Osteocyte (in vitro differentiated cells): ENCODE results near the gene MPRIP. TPM values are rescaled to one million over a fixed set of nuclear protein-coding genes. Genes with fewer than 3 reads are reported as not detected.
"Not testable (repeated sequence)": the region's sequence is repeated elsewhere in the genome, so short reads cannot be mapped to it uniquely, and the experiment has no call there.

Source experiments
- DNase-seq: peaks from one replicate; pipeline ENCODE4 v3.0.0; 2021; ENCODE audit warnings: mixed read lengths; ENCODE audit not compliant: unreplicated experiment; ENCODE audit errors: extremely low spot score
- H3K27ac Mint-ChIP-seq: one replicate; pipeline ENCODE4 v1.8.0; 2021; ENCODE audit warnings: mild to moderate bottlenecking, mixed read lengths; ENCODE audit not compliant: unreplicated experiment
- H3K27me3 Mint-ChIP-seq: one replicate; pipeline ENCODE4 v1.8.0; 2021; ENCODE audit warnings: mixed read lengths; ENCODE audit not compliant: unreplicated experiment
- H3K36me3 Mint-ChIP-seq: one replicate; pipeline ENCODE4 v1.8.0; 2021; ENCODE audit warnings: mixed read lengths; ENCODE audit not compliant: unreplicated experiment
- H3K4me1 Mint-ChIP-seq: one replicate; pipeline ENCODE4 v1.8.0; 2021; ENCODE audit warnings: mixed read lengths; ENCODE audit not compliant: unreplicated experiment
- H3K4me3 Mint-ChIP-seq: one replicate; pipeline ENCODE4 v1.8.0; 2021; ENCODE audit warnings: mild to moderate bottlenecking, moderate library complexity, mixed read lengths; ENCODE audit not compliant: unreplicated experiment
- H3K9me3 Mint-ChIP-seq: one replicate; pipeline ENCODE4 v1.8.0; 2021; ENCODE audit warnings: mixed read lengths; ENCODE audit not compliant: unreplicated experiment
- CTCF ChIP-seq: fragments of 200-600 bp; sonication (generic); IDR thresholded peaks from 2 replicates; pipeline ENCODE4 v1.5.0; 2021; ENCODE audit warnings: antibody characterized with exemption, mild to moderate bottlenecking, moderate library complexity
- total RNA-seq: library from RNA; stranded (reverse); gene quantifications from 2 replicates; pipeline ENCODE4 v1.2.1, GENCODE V29; 2021

MPRIP gene
- total RNA-seq, 1 donor from 2014 or later = 206 TPM

DNA sequence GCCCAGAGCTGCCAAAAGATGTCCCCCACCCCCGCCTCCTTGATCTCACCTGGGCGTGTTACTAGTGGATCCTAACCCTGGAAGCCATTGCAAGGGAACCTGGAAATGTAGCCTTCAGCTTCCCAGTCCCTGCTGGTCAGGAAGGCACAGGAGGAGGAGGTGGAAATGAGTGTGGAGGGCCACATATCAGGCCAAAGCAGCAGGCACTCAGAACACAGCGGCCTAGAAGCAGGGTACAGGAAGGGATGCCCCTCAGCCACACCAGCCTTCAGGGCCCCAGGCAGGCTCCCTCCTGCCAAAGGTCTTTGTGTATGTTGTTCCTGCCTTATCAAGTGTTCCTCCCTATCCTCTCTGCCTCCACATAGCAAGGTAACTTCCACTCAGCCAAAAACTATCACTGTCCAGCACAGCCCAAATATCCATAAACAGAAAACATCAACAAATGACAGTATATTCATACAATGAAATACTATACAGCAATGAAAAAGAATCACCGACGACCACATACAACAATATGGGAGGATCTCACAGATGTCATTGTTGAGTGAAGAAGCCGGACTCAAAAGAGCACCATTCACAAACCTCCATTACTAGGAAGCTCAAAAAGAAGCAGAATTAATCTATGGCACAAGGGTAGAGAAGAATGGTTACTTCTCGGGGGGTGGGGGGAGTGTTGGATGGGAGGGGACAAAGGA lies 42.2 kb upstream of the MPRIP start:
- TF ChIP-seq CTCF = no peak
- no peak overlapping the region for H3K4me3 Mint-ChIP-seq
- DNase-seq = no peak
- no peak overlapping the region for H3K27ac Mint-ChIP-seq
- peaks cover 2% of the 10 kb centered on the region for H3K27me3 Mint-ChIP-seq
- no peaks in the 10 kb centered on the region for H3K36me3 Mint-ChIP-seq
- peaks cover 19% of the 10 kb centered on the region for H3K4me1 Mint-ChIP-seq
- H3K9me3 Mint-ChIP-seq = no peaks in the 10 kb centered on the region

DNA sequence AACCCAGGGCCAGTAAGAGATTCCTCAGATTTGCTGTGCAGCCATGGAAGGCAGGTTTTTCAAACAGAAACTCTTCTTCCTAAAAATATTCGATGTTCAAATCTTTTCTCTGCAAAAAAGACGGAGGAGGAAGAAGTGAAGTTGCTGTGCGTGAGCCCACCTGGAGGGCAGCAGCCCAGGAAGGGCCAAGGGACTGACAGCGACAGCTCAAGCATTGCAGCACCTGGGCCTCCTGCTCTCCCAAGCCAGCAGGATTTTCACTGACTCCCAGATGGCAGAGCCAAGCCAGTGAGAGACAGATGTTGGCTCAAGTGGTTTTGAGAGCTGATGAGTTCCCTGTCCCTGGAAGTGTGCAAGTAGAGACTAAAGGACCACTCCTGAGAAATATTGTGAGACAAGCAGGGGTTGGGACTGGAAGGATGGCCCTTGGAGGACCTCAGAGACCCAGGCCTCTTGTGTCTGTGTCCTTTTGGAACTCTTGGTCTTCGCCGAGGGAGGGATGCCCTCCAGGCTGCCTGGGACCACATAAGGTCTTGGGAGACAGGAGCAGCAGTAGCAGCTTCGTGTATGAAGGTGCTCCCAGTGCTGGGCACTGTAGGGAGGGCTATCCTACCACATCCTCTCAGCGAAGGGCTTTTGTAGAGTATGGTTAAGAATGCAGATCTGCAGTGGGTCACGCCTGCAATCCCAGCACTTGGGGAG lies 41.0 kb upstream of the MPRIP start:
- Mint-ChIP-seq H3K9me3 (no peaks in the 10 kb centered on the region), H3K4me1 (peaks cover 26% of the 10 kb centered on the region), H3K4me3 (no peak overlapping the region), H3K27me3 (peaks cover 3% of the 10 kb centered on the region), H3K36me3 (no peaks in the 10 kb centered on the region), H3K27ac (no peak overlapping the region)
- no peak for DNase-seq
- no peak for TF ChIP-seq CTCF

DNA sequence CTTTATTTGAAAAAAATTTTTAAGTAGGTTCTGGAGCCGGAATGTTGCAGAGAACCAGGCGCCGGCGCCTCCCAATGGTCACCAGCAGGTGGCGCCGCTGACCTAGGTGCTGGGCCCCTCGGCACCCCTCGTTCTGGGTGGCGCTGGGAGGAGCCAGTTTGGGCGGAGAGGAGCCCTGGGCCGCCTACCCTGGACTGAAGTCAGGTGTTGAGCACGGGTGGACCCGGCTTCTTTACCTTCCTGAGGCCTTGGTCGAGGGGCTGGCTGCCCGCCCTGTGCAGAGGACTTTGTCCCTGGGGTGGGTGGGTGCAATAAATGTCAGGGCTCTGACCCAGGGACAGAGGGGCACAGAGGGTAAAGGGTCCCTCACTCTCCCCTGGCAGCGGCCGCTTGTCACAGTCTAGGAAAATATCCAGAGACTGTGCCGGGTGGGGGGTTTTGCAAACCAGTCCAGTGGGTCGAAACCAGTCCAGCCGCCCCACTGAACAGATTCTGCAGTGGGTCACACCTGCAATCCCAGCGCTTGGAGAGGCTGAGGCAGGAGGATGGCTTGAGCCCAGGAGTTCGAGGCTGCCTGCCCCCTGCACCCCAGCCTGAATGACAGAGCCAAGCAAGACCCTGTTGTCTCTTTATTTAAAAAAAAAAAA lies 40.3 kb upstream of the MPRIP start:
- DNase-seq = peak; percentile 91
- TF ChIP-seq CTCF = peak; percentile 98
- Mint-ChIP-seq H3K4me1 (peaks cover 26% of the 10 kb centered on the region), H3K4me3 (no peak overlapping the region), H3K9me3 (no peaks in the 10 kb centered on the region), H3K27me3 (peaks cover 3% of the 10 kb centered on the region), H3K36me3 (no peaks in the 10 kb centered on the region), H3K27ac (no peak overlapping the region)

DNA sequence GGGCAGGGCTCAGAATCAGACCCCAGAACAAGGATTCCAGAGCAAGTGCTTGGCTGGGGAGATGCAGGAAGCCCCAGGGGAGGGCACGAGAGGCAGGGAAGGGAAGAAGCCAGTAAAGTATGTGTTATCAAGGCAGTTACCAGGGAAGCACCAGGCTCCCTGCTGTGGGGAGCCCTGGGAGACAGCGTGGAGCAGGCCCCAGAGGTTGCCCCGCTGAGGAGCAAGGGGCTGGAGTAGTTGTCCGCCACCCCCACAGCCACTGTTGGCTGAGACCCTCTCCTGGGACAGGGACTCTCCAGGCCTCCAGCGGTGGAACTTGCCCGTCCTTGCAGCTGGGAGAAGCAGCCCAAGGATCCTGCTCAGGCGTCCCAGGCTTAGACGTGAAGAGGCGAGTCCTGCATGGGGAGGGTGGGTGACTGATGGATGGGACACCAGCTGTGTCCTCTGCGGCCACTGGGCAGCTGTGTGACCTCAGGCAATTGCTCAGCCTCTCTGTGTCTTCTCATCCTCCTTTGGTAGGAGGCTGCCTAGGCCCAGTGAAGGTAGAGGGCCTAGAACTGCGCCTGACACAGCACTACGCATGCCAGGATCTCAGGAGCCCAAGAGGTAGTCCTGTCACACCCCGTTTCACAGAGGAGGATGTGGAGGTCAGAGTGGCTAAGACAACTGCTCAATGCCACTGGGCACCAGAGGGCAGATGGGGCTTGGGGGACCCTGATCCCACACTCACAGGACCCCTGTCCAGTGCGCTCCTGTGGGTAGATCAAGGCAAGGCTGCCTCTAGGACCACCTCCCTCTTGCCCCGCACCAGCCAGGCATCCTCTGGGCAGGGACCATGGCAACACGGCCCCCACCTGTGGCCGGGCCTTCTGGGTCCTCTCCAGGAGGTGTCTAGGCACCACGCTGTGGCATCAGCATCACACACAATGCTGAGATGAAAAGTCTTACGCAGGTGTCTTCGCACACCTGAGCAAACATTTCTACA lies 39.2 kb upstream of the MPRIP start:
- not testable (repeated sequence) for H3K36me3 Mint-ChIP-seq, H3K9me3 Mint-ChIP-seq, H3K4me3 Mint-ChIP-seq, H3K27ac Mint-ChIP-seq, H3K27me3 Mint-ChIP-seq, DNase-seq
- peaks cover 26% of the 10 kb centered on the region for H3K4me1 Mint-ChIP-seq

- Mint-ChIP-seq H3K27me3 (peaks cover 3% of the 10 kb centered on the region), H3K4me3 (no peak overlapping the region), H3K9me3 (no peaks in the 10 kb centered on the region), H3K4me1 (peaks cover 26% of the 10 kb centered on the region), H3K27ac (no peak overlapping the region), H3K36me3 (no peaks in the 10 kb centered on the region)
- no peak for DNase-seq
- TF ChIP-seq CTCF = no peak
These were observed 37.8 kb upstream of the MPRIP start for GRCh38 chr17:17004251-17004996.

DNA sequence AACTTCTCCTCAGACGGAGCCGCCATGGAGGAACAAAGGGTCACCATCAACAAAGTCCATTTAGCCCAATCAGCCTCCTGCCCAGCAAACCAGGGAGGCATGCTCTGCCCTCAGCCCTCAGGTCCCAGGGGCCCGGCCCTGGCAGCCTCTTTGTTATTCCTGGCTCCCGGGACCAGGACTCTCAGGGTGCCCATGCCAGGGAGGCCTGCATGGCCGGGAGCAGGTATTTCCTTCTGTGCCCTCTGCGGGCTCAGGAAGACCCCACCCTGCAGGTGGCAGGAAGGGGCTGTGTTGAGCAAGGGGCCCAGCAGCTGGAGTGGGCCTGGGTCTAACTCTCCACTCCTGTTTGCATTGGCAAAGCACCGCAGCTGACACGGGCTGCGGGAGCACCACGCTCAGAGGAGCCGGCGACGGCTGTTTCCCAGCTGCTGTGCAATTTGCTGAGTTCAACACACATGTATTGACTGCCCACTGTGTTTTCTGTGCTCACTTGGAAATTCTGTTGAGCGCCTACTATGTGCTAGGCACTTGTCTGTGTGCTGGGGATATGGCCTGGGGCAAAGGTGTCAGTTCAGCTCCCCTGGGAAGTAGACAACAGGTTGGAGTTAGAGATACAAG lies 37.2 kb upstream of the MPRIP start:
- not testable (repeated sequence) for DNase-seq

GRCh38 chr17:17007891-17008290 lies 34.4 kb upstream of the MPRIP start:
- H3K4me3 Mint-ChIP-seq, H3K27ac Mint-ChIP-seq, H3K36me3 Mint-ChIP-seq, H3K9me3 Mint-ChIP-seq, H3K27me3 Mint-ChIP-seq, DNase-seq: not testable (repeated sequence)
- peaks cover 23% of the 10 kb centered on the region for H3K4me1 Mint-ChIP-seq

More for the DNA sequence above, 37.2 kb upstream of the MPRIP start:
- not testable (repeated sequence) for H3K27ac Mint-ChIP-seq, H3K36me3 Mint-ChIP-seq, H3K27me3 Mint-ChIP-seq, H3K9me3 Mint-ChIP-seq, H3K4me3 Mint-ChIP-seq
- H3K4me1 Mint-ChIP-seq = peaks cover 30% of the 10 kb centered on the region
